D721Med (cell line): ENCODE measurements around the gene FRRS1L.

Experiments used
- DNase-seq: peaks from one replicate; pipeline ENCODE4 v3.0.0; 2011; ENCODE audit warnings: low spot score; ENCODE audit not compliant: insufficient read length
- FAIRE-seq: peaks from 2 replicates; lab custom pipeline; 2011; peaks lifted over from hg19 to GRCh38; lab: Jason Lieb, UNC
- TF ChIP-seq, protein P1 (sequence below): IDR thresholded peaks from 2 replicates; pipeline ENCODE4 v1.5.1; 2012; ENCODE audit warnings: mild to moderate bottlenecking, control low read depth; ENCODE audit not compliant: insufficient read depth; ENCODE audit errors: missing control alignments

The FRRS1L gene, protein sequence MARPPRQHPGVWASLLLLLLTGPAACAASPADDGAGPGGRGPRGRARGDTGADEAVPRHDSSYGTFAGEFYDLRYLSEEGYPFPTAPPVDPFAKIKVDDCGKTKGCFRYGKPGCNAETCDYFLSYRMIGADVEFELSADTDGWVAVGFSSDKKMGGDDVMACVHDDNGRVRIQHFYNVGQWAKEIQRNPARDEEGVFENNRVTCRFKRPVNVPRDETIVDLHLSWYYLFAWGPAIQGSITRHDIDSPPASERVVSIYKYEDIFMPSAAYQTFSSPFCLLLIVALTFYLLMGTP

DNA sequence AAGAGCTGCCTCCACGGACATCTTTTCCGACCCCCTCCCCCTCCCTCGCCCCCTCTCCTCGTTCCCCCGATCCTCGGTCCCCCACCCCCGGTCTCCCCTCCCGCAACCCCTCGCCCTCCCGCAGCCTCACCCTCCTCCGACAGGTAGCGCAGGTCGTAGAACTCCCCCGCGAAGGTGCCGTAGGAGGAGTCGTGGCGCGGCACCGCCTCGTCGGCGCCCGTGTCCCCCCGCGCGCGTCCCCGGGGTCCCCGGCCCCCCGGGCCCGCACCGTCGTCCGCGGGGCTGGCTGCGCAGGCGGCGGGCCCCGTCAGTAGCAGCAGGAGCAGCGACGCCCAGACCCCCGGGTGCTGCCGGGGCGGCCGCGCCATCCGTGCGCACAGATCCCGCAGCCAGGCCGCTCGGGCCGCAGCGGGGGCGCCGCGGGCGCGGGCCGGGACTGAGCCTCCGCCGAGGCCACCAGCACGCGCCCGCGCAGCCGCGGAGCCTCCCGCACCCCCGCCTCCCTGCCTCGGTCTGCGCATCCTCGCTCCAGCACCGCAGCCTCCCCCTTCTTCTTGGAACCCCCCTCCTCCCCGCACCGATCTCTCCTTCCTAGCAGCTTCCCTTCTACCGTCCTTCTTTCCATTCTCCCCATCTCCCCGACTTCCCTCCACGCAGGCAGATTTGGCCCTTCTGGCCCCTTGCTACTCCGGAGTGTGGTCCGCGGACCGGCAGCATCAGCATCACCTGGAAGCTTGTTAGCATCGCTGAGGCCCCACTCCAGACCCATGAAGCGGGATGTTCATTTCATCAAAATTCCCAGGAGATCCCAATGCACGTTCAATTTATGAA, at the start of gene FRRS1L:
FRRS1L (minus strand) TSS at position 479 of the 831 bp plus-strand sequence; CDS start at position 368, 111 bp downstream.
- DNase-seq (peak; percentile 84), FAIRE-seq (no peak)
- TF ChIP-seq, protein P1, sequence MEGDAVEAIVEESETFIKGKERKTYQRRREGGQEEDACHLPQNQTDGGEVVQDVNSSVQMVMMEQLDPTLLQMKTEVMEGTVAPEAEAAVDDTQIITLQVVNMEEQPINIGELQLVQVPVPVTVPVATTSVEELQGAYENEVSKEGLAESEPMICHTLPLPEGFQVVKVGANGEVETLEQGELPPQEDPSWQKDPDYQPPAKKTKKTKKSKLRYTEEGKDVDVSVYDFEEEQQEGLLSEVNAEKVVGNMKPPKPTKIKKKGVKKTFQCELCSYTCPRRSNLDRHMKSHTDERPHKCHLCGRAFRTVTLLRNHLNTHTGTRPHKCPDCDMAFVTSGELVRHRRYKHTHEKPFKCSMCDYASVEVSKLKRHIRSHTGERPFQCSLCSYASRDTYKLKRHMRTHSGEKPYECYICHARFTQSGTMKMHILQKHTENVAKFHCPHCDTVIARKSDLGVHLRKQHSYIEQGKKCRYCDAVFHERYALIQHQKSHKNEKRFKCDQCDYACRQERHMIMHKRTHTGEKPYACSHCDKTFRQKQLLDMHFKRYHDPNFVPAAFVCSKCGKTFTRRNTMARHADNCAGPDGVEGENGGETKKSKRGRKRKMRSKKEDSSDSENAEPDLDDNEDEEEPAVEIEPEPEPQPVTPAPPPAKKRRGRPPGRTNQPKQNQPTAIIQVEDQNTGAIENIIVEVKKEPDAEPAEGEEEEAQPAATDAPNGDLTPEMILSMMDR = no peak

DNA sequence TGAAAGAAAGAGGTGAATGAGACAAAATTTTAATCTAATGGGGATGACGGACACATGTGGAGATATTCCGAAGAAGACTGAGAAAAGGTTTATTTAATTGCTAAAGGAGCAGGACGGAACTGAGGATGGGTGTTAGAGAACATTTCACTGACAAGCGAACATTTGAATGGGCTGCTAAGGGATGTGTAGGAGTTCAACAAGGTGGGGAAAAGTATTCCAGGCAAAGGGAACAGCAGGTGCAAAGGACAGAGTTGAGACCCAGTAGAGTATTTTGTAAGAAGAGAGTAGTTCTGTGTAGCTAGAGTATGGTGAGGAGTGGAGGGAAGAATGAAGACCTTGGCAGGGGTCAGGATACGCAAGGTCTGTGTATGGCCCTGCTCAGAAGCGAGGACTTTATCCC, 47.4 kb upstream of the FRRS1L start:
- DNase-seq = no peak
- TF ChIP-seq, protein P1 = no peak
- no peak for FAIRE-seq

DNA sequence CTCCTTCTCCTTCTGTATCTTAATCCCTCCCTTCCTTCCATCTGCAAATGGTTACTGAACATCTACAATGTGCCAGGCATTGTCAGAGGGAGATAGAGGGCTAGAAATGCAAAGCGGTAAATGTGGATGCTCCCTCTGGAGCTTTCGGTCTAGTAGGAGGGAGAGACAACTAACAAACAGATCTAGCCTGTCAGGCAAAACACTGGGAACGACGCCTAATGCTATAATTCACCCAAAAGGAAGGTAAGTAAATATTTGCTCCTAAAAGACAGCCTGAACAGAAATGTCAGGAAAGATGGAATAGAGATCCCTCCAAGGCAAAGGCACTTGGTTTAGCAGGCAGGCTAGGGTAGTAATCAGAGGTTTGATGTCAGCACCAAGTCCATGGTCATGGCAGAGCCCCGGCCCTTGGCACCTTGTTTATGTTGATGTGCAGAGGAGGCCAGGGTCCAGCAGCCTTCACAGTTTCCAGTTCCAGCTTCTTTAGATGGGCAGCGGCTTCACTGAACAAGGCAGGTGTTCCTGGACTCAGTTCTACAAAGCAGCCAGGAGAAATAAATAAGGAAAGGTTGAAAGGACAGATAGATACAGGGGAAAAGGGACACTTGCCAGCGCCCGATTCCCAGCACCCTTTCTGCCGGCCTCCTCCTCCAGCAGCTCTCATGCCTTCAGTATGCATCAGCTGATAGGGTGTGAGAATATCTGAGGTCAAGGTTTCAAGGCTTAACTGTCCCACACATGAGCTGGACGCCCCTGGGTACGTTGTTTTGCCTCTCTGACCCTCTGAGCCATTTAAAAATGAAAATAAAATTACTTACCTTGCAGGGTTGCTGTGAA, 46.5 kb upstream of the FRRS1L start:
- DNase-seq (no peak), FAIRE-seq (no peak)
- TF ChIP-seq, protein P1 = no peak

DNA sequence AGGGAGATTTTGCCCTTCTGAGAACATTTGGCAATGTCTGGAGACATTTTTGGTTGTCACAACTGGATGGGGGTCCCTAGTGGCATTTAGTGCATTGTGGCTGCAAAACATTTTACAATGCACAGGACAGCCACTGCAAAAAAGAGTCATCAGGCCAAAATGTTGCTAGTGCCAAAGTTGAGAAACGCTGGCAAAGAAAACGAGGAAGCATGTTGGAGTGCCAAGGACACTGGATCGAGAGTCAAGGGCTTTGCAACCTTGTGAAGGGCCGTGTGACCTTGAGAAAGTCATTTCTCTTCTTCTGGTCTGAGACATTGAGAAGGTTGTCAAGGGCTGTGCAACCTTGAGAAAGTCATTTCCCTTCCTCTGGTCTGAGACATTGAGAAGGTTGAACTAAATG, 45.7 kb upstream of the FRRS1L start:
- TF ChIP-seq, protein P1 = no peak
- FAIRE-seq (no peak), DNase-seq (no peak)

DNA sequence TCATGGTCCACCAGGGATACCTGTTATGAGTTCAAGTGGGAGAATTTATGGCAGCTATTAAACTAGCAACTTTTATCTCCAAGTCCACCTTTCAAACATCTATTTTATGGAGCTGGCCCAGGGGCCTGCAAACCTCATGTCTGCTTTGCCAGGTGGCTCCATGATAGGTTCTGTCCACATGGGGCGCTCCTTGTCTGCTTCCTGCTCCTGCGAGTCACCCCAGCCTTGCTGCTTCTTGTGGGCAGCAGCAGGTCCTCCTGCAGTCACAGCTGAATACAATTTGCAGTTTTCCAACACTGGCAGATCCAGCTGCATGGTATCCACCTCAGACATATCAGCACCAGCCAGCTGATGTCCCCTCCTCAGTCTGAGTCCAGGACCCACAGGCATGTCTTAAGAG, 39.6 kb upstream of the FRRS1L start:
- TF ChIP-seq, protein P1 = no peak
- no peak for FAIRE-seq
- DNase-seq = no peak

DNA sequence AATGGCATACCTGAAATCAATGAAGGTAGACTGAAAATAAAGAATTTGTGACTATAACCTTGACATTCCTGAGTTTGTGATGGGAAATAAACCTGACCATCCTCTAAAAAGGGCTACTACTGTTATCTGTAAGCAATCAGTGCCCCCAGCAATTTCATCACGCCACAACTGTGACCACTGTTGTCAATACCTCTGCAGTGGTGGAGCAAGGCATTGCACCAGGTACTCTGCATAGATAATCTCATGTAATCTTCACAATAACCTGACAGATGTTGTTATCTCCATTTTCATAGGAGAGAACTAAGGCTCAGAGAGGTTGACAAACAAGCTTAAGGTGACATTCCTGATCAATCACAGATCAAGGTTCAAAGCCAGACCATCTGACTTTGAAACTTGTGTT, 38.5 kb upstream of the FRRS1L start:
- FAIRE-seq = peak; percentile 60
- TF ChIP-seq, protein P1 = no peak
- DNase-seq = no peak
